Measurements from ENCODE around the gene SLC25A51. TPM values are rescaled to one million over a fixed set of nuclear protein-coding genes. Genes with fewer than 3 reads are reported as not detected.

SLC25A51 gene
- total RNA-seq, 1 experiment from 2014 or later: 18.8 TPM

DNA sequence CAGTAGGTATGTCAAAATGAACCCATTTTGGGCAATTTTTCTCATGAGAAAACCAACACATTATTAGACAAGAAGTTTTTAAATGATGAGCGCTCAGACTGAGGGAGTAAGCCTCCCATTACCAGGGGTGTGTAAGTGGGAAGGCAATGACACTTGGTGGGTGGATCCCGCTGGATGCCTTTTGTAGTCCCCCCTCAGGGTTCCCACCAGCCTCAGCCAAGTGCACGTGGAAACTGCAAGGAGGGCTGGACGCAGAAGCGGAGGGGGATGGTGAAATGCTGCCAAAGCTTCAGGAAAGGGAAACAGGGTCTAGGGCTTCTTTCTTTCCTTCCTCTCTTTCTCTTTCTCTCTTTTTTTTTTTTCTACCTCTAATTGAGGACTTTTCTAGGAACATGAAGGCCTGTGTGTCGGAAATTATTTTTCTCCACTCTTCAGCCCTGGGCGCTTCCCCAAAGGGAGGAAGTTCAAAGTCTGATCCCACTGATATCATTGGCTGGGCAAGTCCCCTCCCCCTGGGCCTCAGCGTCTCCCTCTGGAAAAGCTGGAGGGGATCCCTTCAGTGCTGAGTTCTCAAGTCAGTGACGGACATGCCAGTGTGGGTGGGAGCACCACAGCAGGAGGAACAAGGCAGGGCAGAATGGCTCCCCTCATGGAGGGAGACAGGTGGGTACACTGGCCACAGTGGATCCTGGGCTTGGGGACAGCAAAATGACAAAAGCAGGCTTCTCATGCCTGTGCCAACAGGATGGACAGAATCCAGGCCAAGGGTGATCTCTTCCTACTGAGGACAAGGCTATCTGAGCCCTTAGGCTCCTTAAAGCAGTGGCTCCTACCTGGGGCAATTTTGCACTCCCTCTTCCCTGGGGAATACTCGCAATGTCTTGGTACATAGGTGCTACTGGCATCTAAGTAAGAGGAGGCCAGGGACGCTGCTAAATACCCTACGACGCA lies 23.9 kb upstream of the SLC25A51 start:
- peaks cover 27% of the 10 kb centered on the region for H3K4me1 ChIP-seq (replicated peaks)
- H3K9me3 ChIP-seq (replicated peaks): no peaks in the 10 kb centered on the region
- H3K27me3 ChIP-seq (replicated peaks): no peaks in the 10 kb centered on the region
- no peak overlapping the region for H3K27ac ChIP-seq
- H3K36me3 ChIP-seq: peaks cover 25% of the 10 kb centered on the region
- H3K4me3 ChIP-seq: no peak overlapping the region
- no peak for DNase-seq (ENCODE audit: low read depth in 1 of 2, low spot score in 2 of 2)

- Histone ChIP-seq H3K4me1 (replicated peaks) (peaks cover 27% of the 10 kb centered on the region), H3K9me3 (replicated peaks) (no peaks in the 10 kb centered on the region), H3K27ac (no peak overlapping the region), H3K27me3 (replicated peaks) (no peaks in the 10 kb centered on the region), H3K4me3 (no peak overlapping the region), H3K36me3 (peaks cover 25% of the 10 kb centered on the region)
- DNase-seq (ENCODE audit: low read depth in 1 of 2, low spot score in 2 of 2): peak in 1 of 2 experiments; percentile 25
Observed at GRCh38 chr9:37927132-37927531, 23.2 kb upstream of the SLC25A51 start.

- H3K36me3 ChIP-seq: peaks cover 25% of the 10 kb centered on the region
- peaks cover 27% of the 10 kb centered on the region for H3K4me1 ChIP-seq (replicated peaks)
- no peak overlapping the region for H3K4me3 ChIP-seq
- DNase-seq (ENCODE audit: low read depth in 1 of 2, low spot score in 2 of 2): no peak
- H3K27me3 ChIP-seq (replicated peaks): no peaks in the 10 kb centered on the region
- no peaks in the 10 kb centered on the region for H3K9me3 ChIP-seq (replicated peaks)
- H3K27ac ChIP-seq: no peak overlapping the region
Observed at GRCh38 chr9:37926737-37927118, 22.8 kb upstream of the SLC25A51 start.

GRCh38 chr9:37925786-37926736 lies 22.1 kb upstream of the SLC25A51 start:
- peak in 1 of 2 experiments; percentile 14 for DNase-seq (ENCODE audit: low read depth in 1 of 2, low spot score in 2 of 2)
- Histone ChIP-seq H3K36me3 (peaks cover 25% of the 10 kb centered on the region), H3K9me3 (replicated peaks) (no peaks in the 10 kb centered on the region), H3K4me1 (replicated peaks) (peaks cover 27% of the 10 kb centered on the region), H3K4me3 (no peak overlapping the region), H3K27ac (no peak overlapping the region), H3K27me3 (replicated peaks) (no peaks in the 10 kb centered on the region)

- DNase-seq (ENCODE audit: low read depth in 1 of 2, low spot score in 2 of 2): no peak
- H3K4me3 ChIP-seq: no peak overlapping the region
- H3K4me1 ChIP-seq (replicated peaks): peaks cover 27% of the 10 kb centered on the region
- no peaks in the 10 kb centered on the region for H3K27me3 ChIP-seq (replicated peaks)
- H3K36me3 ChIP-seq: peaks cover 25% of the 10 kb centered on the region
- no peaks in the 10 kb centered on the region for H3K9me3 ChIP-seq (replicated peaks)
- H3K27ac ChIP-seq: no peak overlapping the region
Observed at GRCh38 chr9:37925006-37925405, 21.1 kb upstream of the SLC25A51 start.

DNA sequence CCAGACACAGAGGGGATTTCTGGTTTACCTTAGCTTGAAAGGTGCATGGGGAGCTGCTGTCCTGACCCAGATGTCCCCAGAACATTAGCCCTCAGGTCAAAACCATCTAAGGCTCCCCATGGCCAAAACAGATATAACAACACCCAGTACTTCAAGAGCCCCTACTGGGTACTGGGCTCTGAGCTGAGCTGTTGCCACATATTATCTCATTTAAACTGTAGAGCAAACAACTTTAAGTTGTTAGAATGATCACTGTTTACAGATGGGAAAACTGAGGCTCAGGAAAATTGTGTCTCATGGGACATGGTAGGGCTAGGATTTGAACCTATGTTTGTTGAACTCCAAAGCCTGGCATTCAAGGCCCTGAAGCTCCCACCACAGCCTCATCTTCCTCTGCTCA lies 20.6 kb upstream of the SLC25A51 start:
- Histone ChIP-seq H3K27ac (no peak overlapping the region), H3K27me3 (replicated peaks) (no peaks in the 10 kb centered on the region), H3K9me3 (replicated peaks) (no peaks in the 10 kb centered on the region), H3K4me3 (no peak overlapping the region), H3K4me1 (replicated peaks) (peaks cover 23% of the 10 kb centered on the region), H3K36me3 (peaks cover 20% of the 10 kb centered on the region)
- DNase-seq (ENCODE audit: low read depth in 1 of 2, low spot score in 2 of 2): no peak

GRCh38 chr9:37923796-37924427 lies 20.0 kb upstream of the SLC25A51 start:
- Histone ChIP-seq H3K9me3 (replicated peaks) (no peaks in the 10 kb centered on the region), H3K27ac (no peak overlapping the region), H3K36me3 (peaks cover 14% of the 10 kb centered on the region), H3K4me1 (replicated peaks) (peaks cover 20% of the 10 kb centered on the region), H3K27me3 (replicated peaks) (no peaks in the 10 kb centered on the region), H3K4me3 (no peak overlapping the region)
- DNase-seq (ENCODE audit: low read depth in 1 of 2, low spot score in 2 of 2): no peak

GRCh38 chr9:37923118-37923795 lies 19.3 kb upstream of the SLC25A51 start:
- Histone ChIP-seq H3K4me1 (replicated peaks) (peaks cover 20% of the 10 kb centered on the region), H3K9me3 (replicated peaks) (no peaks in the 10 kb centered on the region), H3K27me3 (replicated peaks) (no peaks in the 10 kb centered on the region), H3K36me3 (peaks cover 18% of the 10 kb centered on the region), H3K4me3 (no peak overlapping the region), H3K27ac (no peak overlapping the region)
- no peak for DNase-seq (ENCODE audit: low read depth in 1 of 2, low spot score in 2 of 2)

- no peak for DNase-seq (ENCODE audit: low read depth in 1 of 2, low spot score in 2 of 2)
Observed at GRCh38 chr9:37922363-37923117, 18.6 kb upstream of the SLC25A51 start.

DNA sequence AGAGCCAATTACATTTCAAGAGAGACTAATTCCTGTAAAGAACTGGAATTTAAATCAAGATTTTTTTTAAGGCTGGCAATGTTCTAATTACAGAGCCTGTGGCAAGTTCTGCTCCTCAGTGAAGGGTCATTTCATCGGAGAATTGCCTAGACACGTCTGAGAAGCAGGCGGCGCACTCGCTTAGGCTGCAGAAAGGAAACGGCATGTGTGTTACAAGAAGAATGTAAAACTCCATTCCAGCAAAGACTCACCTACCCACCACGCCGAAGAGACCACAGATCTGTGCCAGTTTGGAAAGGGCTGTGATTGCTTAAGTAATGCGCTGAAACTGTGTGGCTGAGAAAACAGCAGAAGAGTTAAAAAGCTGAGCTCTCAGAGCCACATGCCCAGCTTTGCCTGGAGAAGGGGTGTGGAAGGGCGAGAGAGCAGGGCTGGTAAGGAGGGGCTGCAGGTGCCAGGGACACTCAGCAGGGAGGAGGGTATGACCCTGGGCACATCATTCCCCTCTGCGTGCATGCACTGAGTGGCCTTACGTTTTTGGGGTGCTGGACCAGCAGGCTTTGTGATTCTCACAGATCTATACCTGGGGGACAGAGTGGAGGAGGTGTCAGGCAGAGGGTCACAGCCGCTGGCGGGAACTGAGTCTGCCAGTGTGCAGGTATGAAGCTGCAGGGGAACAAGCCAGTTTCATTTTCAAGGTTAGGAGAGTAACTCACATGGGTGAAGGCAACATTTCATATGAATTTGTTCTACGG lies 17.8 kb upstream of the SLC25A51 start:
- Histone ChIP-seq H3K27ac (no peak overlapping the region), H3K36me3 (peaks cover 23% of the 10 kb centered on the region), H3K4me1 (replicated peaks) (peaks cover 11% of the 10 kb centered on the region), H3K4me3 (no peak overlapping the region), H3K9me3 (replicated peaks) (no peaks in the 10 kb centered on the region), H3K27me3 (replicated peaks) (no peaks in the 10 kb centered on the region)
- no peak for DNase-seq (ENCODE audit: low read depth in 1 of 2, low spot score in 2 of 2)

More at GRCh38 chr9:37922363-37923117, 18.6 kb upstream of the SLC25A51 start:
- Histone ChIP-seq H3K36me3 (peaks cover 23% of the 10 kb centered on the region), H3K9me3 (replicated peaks) (no peaks in the 10 kb centered on the region), H3K27me3 (replicated peaks) (no peaks in the 10 kb centered on the region), H3K4me3 (no peak overlapping the region), H3K27ac (no peak overlapping the region), H3K4me1 (replicated peaks) (peaks cover 19% of the 10 kb centered on the region)

DNA sequence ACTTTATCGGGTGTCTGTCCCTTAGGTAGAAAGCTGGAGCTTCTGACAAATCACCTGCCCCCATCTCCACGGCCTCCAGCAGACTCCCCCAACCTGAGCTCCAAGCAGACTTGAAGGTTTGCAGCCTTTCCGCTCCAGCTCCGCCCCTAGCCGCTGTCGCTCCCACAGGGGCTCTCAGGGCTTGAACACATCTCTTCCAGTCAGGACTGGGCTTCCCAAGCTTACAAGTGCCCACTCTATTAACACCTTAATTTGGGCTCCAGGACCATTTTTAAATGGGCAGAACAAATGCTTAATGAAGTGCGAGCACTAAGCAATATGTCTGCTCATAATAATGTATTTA lies 17.2 kb upstream of the SLC25A51 start:
- no peaks in the 10 kb centered on the region for H3K27me3 ChIP-seq (replicated peaks)
- peaks cover 5% of the 10 kb centered on the region for H3K4me1 ChIP-seq (replicated peaks)
- no peaks in the 10 kb centered on the region for H3K9me3 ChIP-seq (replicated peaks)
- peaks cover 21% of the 10 kb centered on the region for H3K36me3 ChIP-seq
- H3K4me3 ChIP-seq: no peak overlapping the region
- no peak overlapping the region for H3K27ac ChIP-seq
- DNase-seq (ENCODE audit: low read depth in 1 of 2, low spot score in 2 of 2): no peak

Measured in SJSA1 (cell line).